Stimulated activated CD8-positive, alpha-beta memory T cell treated with anti-CD3 and anti-CD28 coated beads, Interleukin-12 subunit alpha, Interleukin-12 subunit beta, amount 100 ng/mL, for 24 hours (primary cell): Measurements from ENCODE around the gene PHOSPHO1.
"Not testable (repeated sequence)": the region's sequence is repeated elsewhere in the genome, so short reads cannot be mapped to it uniquely, and the experiment has no call there.

Experiments
- DNase-seq: peaks from one replicate; pipeline ENCODE4 v3.0.0-alpha.2; 2020; ENCODE audit errors: extremely low read depth

PHOSPHO1 gene

GRCh38 chr17:49193513-49194296 lies 36.9 kb downstream of the PHOSPHO1 start:
- no peak for DNase-seq

- peak; percentile 58 for DNase-seq
These were observed 38.5 kb downstream of the PHOSPHO1 start for GRCh38 chr17:49191917-49192741.

GRCh38 chr17:49191409-49191916 lies 39.1 kb downstream of the PHOSPHO1 start:
- DNase-seq: no peak

- DNase-seq: no peak
These were observed 39.7 kb downstream of the PHOSPHO1 start for GRCh38 chr17:49190932-49191331.

- DNase-seq: no peak
These were observed 43.3 kb downstream of the PHOSPHO1 start for GRCh38 chr17:49187301-49187700.

- not testable (repeated sequence) for DNase-seq
These were observed 45.2 kb downstream of the PHOSPHO1 start for GRCh38 chr17:49185381-49185780.

GRCh38 chr17:49184522-49184921 lies 46.1 kb downstream of the PHOSPHO1 start:
- not testable (repeated sequence) for DNase-seq

GRCh38 chr17:49183801-49184200 lies 46.8 kb downstream of the PHOSPHO1 start:
- DNase-seq: no peak

GRCh38 chr17:49183341-49183740 lies 47.2 kb downstream of the PHOSPHO1 start:
- no peak for DNase-seq

- DNase-seq: no peak
These were observed 49.5 kb downstream of the PHOSPHO1 start for GRCh38 chr17:49180998-49181635.

GRCh38 chr17:49180303-49180702 lies 50.3 kb downstream of the PHOSPHO1 start:
- peak; percentile 21 for DNase-seq

GRCh38 chr17:49175978-49176377 lies 54.6 kb downstream of the PHOSPHO1 start:
- not testable (repeated sequence) for DNase-seq
